ENCODE measurements around the gene EFCAB7.
A peak's percentile ranks its signal among the peaks of the same experiment; 100 is the strongest.

EFCAB7 gene

GRCh38 chr1:63522891-63523728 lies at the start of gene EFCAB7, which contains the start of gene ITGB3BP:
EFCAB7 (plus strand) TSS chr1:63523525; CDS start chr1:63525573, 2,048 bp downstream.
ITGB3BP (minus strand) TSS chr1:63523225; CDS start chr1:63523133, 92 bp downstream.
- DNase-seq = peak; percentile 90

- DNase-seq = no peak
These were observed 47.6 kb upstream of the EFCAB7 start for GRCh38 chr1:63475761-63476160.

- no peak for DNase-seq
These were observed 43.3 kb upstream of the EFCAB7 start for GRCh38 chr1:63480057-63480456.

- no peak for DNase-seq
These were observed 36.7 kb upstream of the EFCAB7 start for GRCh38 chr1:63486629-63487028.

GRCh38 chr1:63487336-63488065 lies 35.8 kb upstream of the EFCAB7 start:
- no peak for DNase-seq

- DNase-seq = no peak
These were observed 25.7 kb upstream of the EFCAB7 start for GRCh38 chr1:63497577-63497976.

- DNase-seq = no peak
These were observed 25.2 kb upstream of the EFCAB7 start for GRCh38 chr1:63498106-63498505.

GRCh38 chr1:63501256-63501655 lies 22.1 kb upstream of the EFCAB7 start:
- no peak for DNase-seq

- DNase-seq = no peak
These were observed 16.5 kb upstream of the EFCAB7 start for GRCh38 chr1:63506782-63507181.

- no peak for DNase-seq
These were observed 13.6 kb upstream of the EFCAB7 start for GRCh38 chr1:63509718-63510117.

- DNase-seq = no peak
These were observed 10.7 kb upstream of the EFCAB7 start for GRCh38 chr1:63512584-63512983.

- no peak for DNase-seq
These were observed 6.7 kb upstream of the EFCAB7 start for GRCh38 chr1:63516629-63517028.

- DNase-seq = no peak
These were observed 413 bp downstream of the EFCAB7 start for GRCh38 chr1:63523738-63524137.

- no peak for DNase-seq
These were observed 876 bp downstream of the EFCAB7 start for GRCh38 chr1:63524201-63524600.

- DNase-seq = no peak
These were observed 9.4 kb downstream of the EFCAB7 start for GRCh38 chr1:63532727-63533126.

GRCh38 chr1:63533931-63534330 lies 10.6 kb downstream of the EFCAB7 start:
- DNase-seq = no peak

- DNase-seq = no peak
These were observed 11.1 kb downstream of the EFCAB7 start for GRCh38 chr1:63534406-63534805.

- DNase-seq = no peak
These were observed 13.7 kb downstream of the EFCAB7 start for GRCh38 chr1:63537006-63537405.

GRCh38 chr1:63537940-63538339 lies 14.6 kb downstream of the EFCAB7 start:
- no peak for DNase-seq

- no peak for DNase-seq
These were observed 22.5 kb downstream of the EFCAB7 start for GRCh38 chr1:63545780-63546179.

GRCh38 chr1:63547621-63548294 lies 24.4 kb downstream of the EFCAB7 start:
- no peak for DNase-seq

GRCh38 chr1:63548303-63548702 lies 25.0 kb downstream of the EFCAB7 start:
- DNase-seq = no peak

GRCh38 chr1:63548877-63549276 lies 25.6 kb downstream of the EFCAB7 start:
- no peak for DNase-seq

- no peak for DNase-seq
These were observed 32.2 kb downstream of the EFCAB7 start for GRCh38 chr1:63555480-63555879.

Measured in stimulated activated CD8-positive, alpha-beta memory T cell treated with anti-CD3 and anti-CD28 coated beads, Interleukin-4, amount 100 ng/mL, for 48 hours (primary cell).